ENCODE measurements around the gene CHMP2A.
"Not testable (repeated sequence)": the region's sequence is repeated elsewhere in the genome, so short reads cannot be mapped to it uniquely, and the experiment has no call there.

The CHMP2A gene

GRCh38 chr19:58554494-58555368, at the start of gene CHMP2A:
Gene CHMP2A (minus strand): TSS chr19:58555105. CDS start chr19:58554212, 893 bp downstream.
- peak; percentile 98 for DNase-seq (ENCODE audit: low read depth)

GRCh38 chr19:58586133-58586765, 31.3 kb upstream of the CHMP2A start:
- no peak for DNase-seq (ENCODE audit: low read depth)

- DNase-seq (ENCODE audit: low read depth) = no peak
Observed at GRCh38 chr19:58585442-58586132, 30.7 kb upstream of the CHMP2A start.

- no peak for DNase-seq (ENCODE audit: low read depth)
Observed at GRCh38 chr19:58584498-58585441, 29.9 kb upstream of the CHMP2A start.

GRCh38 chr19:58582985-58583384, 28.1 kb upstream of the CHMP2A start:
- no peak for DNase-seq (ENCODE audit: low read depth)

GRCh38 chr19:58581227-58582141, 26.6 kb upstream of the CHMP2A start:
- DNase-seq (ENCODE audit: low read depth) = peak; percentile 83

GRCh38 chr19:58579473-58580142, 24.7 kb upstream of the CHMP2A start:
- no peak for DNase-seq (ENCODE audit: low read depth)

GRCh38 chr19:58578012-58578925, 23.4 kb upstream of the CHMP2A start:
- DNase-seq (ENCODE audit: low read depth) = no peak

- not testable (repeated sequence) for DNase-seq (ENCODE audit: low read depth)
Observed at GRCh38 chr19:58577581-58577980, 22.7 kb upstream of the CHMP2A start.

- DNase-seq (ENCODE audit: low read depth) = peak; percentile 60
Observed at GRCh38 chr19:58575183-58576041, 20.5 kb upstream of the CHMP2A start.

GRCh38 chr19:58573658-58574164, 18.8 kb upstream of the CHMP2A start:
- no peak for DNase-seq (ENCODE audit: low read depth)

GRCh38 chr19:58572818-58573657, 18.1 kb upstream of the CHMP2A start, which contains the start of gene MZF1:
Gene MZF1 (minus strand): TSS chr19:58573335. CDS start chr19:58571389, 1,946 bp downstream.
- DNase-seq (ENCODE audit: low read depth) = peak; percentile 99

GRCh38 chr19:58572026-58572817, 17.3 kb upstream of the CHMP2A start:
- no peak for DNase-seq (ENCODE audit: low read depth)

- DNase-seq (ENCODE audit: low read depth) = no peak
Observed at GRCh38 chr19:58571575-58571947, 16.7 kb upstream of the CHMP2A start.

- DNase-seq (ENCODE audit: low read depth) = no peak
Observed at GRCh38 chr19:58570770-58571574, 16.1 kb upstream of the CHMP2A start.
